ENCODE measurements around the gene SIGMAR1. TPM values are rescaled to one million over a fixed set of nuclear protein-coding genes. Genes with fewer than 3 reads are reported as not detected.
A peak's percentile ranks its signal among the peaks of the same experiment; 100 is the strongest.

SIGMAR1 gene
- total RNA-seq, 4 donors from 2014 or later = 34.1 to 55.2 (median 51.3) TPM

GRCh38 chr9:34611251-34611810 is 26.3 kb downstream of the SIGMAR1 start:
- H3K27me3 ChIP-seq = no peaks in the 10 kb centered on the region
- intact Hi-C loops (cut with DNase I; ENCODE audit: low total_unique reads) = no loop called here
- H3K4me1 ChIP-seq = no peaks in the 10 kb centered on the region
- H3K9me3 ChIP-seq = no peaks in the 10 kb centered on the region
- peak; percentile 47 to 61 for DNase-seq
- no peaks in the 10 kb centered on the region for H3K36me3 ChIP-seq
- H3K27ac ChIP-seq = peak overlapping the region; percentile 85 to 93
- peak overlapping the region; percentile 63 to 72 for H3K4me3 ChIP-seq
- TF ChIP-seq CTCF (IDR thresholded peaks at IDR 0.05) = no peak
- no peak for TF ChIP-seq POLR2A (IDR thresholded peaks at IDR 0.05)

GRCh38 chr9:34610434-34611206 is 27.0 kb downstream of the SIGMAR1 start:
- Histone ChIP-seq H3K9me3 (no peaks in the 10 kb centered on the region), H3K27ac (peak overlapping the region in 1 of 2 donors; percentile 93), H3K27me3 (no peaks in the 10 kb centered on the region), H3K4me1 (no peaks in the 10 kb centered on the region), H3K36me3 (no peaks in the 10 kb centered on the region), H3K4me3 (peak overlapping the region in 1 of 2 donors; percentile 72)
- intact Hi-C loops (cut with DNase I; ENCODE audit: low total_unique reads) = no loop called here
- DNase-seq = no peak
- TF ChIP-seq CTCF (IDR thresholded peaks at IDR 0.05) (no peak), POLR2A (IDR thresholded peaks at IDR 0.05) (no peak)

- no peaks in the 10 kb centered on the region for H3K9me3 ChIP-seq
- no peaks in the 10 kb centered on the region for H3K36me3 ChIP-seq
- no peaks in the 10 kb centered on the region for H3K27me3 ChIP-seq
- no peak overlapping the region for H3K4me3 ChIP-seq
- no peak overlapping the region for H3K27ac ChIP-seq
- intact Hi-C loops (cut with DNase I; ENCODE audit: low total_unique reads) = no loop called here
- no peak for DNase-seq
- TF ChIP-seq CTCF (IDR thresholded peaks at IDR 0.05) (no peak), POLR2A (IDR thresholded peaks at IDR 0.05) (no peak)
- H3K4me1 ChIP-seq = no peaks in the 10 kb centered on the region
Measured at GRCh38 chr9:34607331-34607730, 30.3 kb downstream of the SIGMAR1 start.

GRCh38 chr9:34606905-34607304 is 30.7 kb downstream of the SIGMAR1 start:
- Histone ChIP-seq H3K27me3 (no peaks in the 10 kb centered on the region), H3K9me3 (no peaks in the 10 kb centered on the region), H3K27ac (no peak overlapping the region), H3K36me3 (no peaks in the 10 kb centered on the region), H3K4me1 (no peaks in the 10 kb centered on the region), H3K4me3 (no peak overlapping the region)
- intact Hi-C loops (cut with DNase I; ENCODE audit: low total_unique reads) = no loop called here
- TF ChIP-seq CTCF (IDR thresholded peaks at IDR 0.05) (no peak), POLR2A (IDR thresholded peaks at IDR 0.05) (no peak)
- DNase-seq = no peak

- H3K27ac ChIP-seq = no peak overlapping the region
- no peak for DNase-seq
- H3K9me3 ChIP-seq = no peaks in the 10 kb centered on the region
- H3K4me3 ChIP-seq = no peak overlapping the region
- H3K36me3 ChIP-seq = no peaks in the 10 kb centered on the region
- no peaks in the 10 kb centered on the region for H3K27me3 ChIP-seq
- intact Hi-C loops (cut with DNase I; ENCODE audit: low total_unique reads) = no loop called here
- TF ChIP-seq POLR2A (IDR thresholded peaks at IDR 0.05) (no peak), CTCF (IDR thresholded peaks at IDR 0.05) (no peak)
- H3K4me1 ChIP-seq = no peaks in the 10 kb centered on the region
Measured at GRCh38 chr9:34606190-34606589, 31.4 kb downstream of the SIGMAR1 start.

Measured in uterus (tissue), 4 donors.